Hematopoietic multipotent progenitor cell treated with erythropoietin and hydrocortisone succinate and interleukin-3 and kit ligand, for 8 days (in vitro differentiated cells): ENCODE results near the gene CDKL5.
"Not testable (repeated sequence)": the region's sequence is repeated elsewhere in the genome, so short reads cannot be mapped to it uniquely, and the experiment has no call there.

Experiments
- DNase-seq: peaks from one replicate; pipeline ENCODE4 v3.0.0-alpha.2; 2015

Gene CDKL5

GRCh38 chrX:18578546-18578945 is 153.1 kb downstream of the CDKL5 start:
- no peak for DNase-seq

- DNase-seq, result no peak
Observed at GRCh38 chrX:18579495-18579894, 154.1 kb downstream of the CDKL5 start.

GRCh38 chrX:18582910-18583493 is 157.6 kb downstream of the CDKL5 start:
- DNase-seq, result no peak

- DNase-seq, result not testable (repeated sequence)
Observed at GRCh38 chrX:18589292-18589691, 163.9 kb downstream of the CDKL5 start.

- DNase-seq, result no peak
Observed at GRCh38 chrX:18591834-18592233, 166.4 kb downstream of the CDKL5 start.

- no peak for DNase-seq
Observed at GRCh38 chrX:18594079-18594478, 168.7 kb downstream of the CDKL5 start.

GRCh38 chrX:18596096-18596495 is 170.7 kb downstream of the CDKL5 start:
- DNase-seq, result no peak

- no peak for DNase-seq
Observed at GRCh38 chrX:18598413-18598812, 173.0 kb downstream of the CDKL5 start.

GRCh38 chrX:18607966-18608365 is 182.6 kb downstream of the CDKL5 start:
- DNase-seq, result no peak

- no peak for DNase-seq
Observed at GRCh38 chrX:18613930-18614639, 188.7 kb downstream of the CDKL5 start.

GRCh38 chrX:18616688-18617406 is 191.4 kb downstream of the CDKL5 start:
- no peak for DNase-seq

- DNase-seq, result no peak
Observed at GRCh38 chrX:18617407-18617750, 192.0 kb downstream of the CDKL5 start.

GRCh38 chrX:18619288-18619687 is 193.9 kb downstream of the CDKL5 start:
- DNase-seq, result no peak

GRCh38 chrX:18620349-18620748 is 194.9 kb downstream of the CDKL5 start:
- no peak for DNase-seq

GRCh38 chrX:18624599-18624998 is 199.2 kb downstream of the CDKL5 start:
- DNase-seq, result no peak

- no peak for DNase-seq
Observed at GRCh38 chrX:18630934-18631333, 205.5 kb downstream of the CDKL5 start.

- DNase-seq, result no peak
Observed at GRCh38 chrX:18638398-18638797, 213.0 kb downstream of the CDKL5 start.

GRCh38 chrX:18639280-18639679 is 213.9 kb downstream of the CDKL5 start:
- DNase-seq, result no peak

GRCh38 chrX:18640686-18641085 is 215.3 kb downstream of the CDKL5 start:
- no peak for DNase-seq

- DNase-seq, result no peak
Observed at GRCh38 chrX:18643243-18643642, 217.8 kb downstream of the CDKL5 start.

- DNase-seq, result no peak
Observed at GRCh38 chrX:18643853-18644252, 218.4 kb downstream of the CDKL5 start.

- DNase-seq, result no peak
Observed at GRCh38 chrX:18647621-18648020, 222.2 kb downstream of the CDKL5 start.

GRCh38 chrX:18649498-18649951 is 224.1 kb downstream of the CDKL5 start:
- DNase-seq, result no peak

GRCh38 chrX:18650662-18651061 is 225.3 kb downstream of the CDKL5 start:
- DNase-seq, result no peak
